ENCODE results near the gene AOAH.
A peak's percentile ranks its signal among the peaks of the same experiment; 100 is the strongest.

The AOAH gene, protein sequence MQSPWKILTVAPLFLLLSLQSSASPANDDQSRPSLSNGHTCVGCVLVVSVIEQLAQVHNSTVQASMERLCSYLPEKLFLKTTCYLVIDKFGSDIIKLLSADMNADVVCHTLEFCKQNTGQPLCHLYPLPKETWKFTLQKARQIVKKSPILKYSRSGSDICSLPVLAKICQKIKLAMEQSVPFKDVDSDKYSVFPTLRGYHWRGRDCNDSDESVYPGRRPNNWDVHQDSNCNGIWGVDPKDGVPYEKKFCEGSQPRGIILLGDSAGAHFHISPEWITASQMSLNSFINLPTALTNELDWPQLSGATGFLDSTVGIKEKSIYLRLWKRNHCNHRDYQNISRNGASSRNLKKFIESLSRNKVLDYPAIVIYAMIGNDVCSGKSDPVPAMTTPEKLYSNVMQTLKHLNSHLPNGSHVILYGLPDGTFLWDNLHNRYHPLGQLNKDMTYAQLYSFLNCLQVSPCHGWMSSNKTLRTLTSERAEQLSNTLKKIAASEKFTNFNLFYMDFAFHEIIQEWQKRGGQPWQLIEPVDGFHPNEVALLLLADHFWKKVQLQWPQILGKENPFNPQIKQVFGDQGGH
- 33.5 to 63.9 (median 53.2) reads per million in 18 experiments for total RNA-seq

DNA sequence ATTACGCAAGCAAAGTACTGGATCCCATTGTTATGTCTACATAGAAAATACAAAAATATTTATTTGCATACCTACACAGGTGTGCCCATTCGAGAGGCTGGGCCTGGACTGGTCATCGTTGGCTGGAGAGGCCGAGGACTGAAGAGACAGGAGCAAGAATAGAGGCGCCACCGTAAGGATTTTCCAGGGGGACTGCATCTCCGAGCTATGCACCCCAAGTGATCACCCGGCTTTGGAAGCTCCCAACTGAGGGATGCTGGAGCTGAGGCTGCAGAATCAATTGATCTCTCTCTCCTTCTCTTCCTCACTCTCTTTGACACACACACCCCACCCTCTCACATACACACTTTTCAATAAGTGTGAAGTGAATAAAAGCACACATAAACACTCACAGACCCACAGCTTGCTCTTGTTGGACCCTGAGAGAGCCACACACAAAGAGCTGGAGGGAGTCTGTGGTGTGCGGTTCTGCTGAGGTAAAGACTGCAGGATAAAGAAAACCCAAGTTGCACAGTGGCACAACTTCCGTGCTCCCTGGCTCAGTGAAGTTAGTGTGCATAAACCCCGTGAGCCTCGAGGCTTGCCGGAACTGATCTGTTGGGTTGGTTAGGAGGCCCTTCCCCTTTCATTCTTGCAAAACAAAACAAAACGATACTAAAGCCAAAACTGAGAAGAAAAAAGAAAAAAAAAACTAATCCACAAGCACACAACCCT lies at the start of gene AOAH:
Gene AOAH, minus strand, starts transcription at position 544 of the 714 bp plus-strand sequence. Its CDS starts 346 bp downstream, at position 198.
- DNase-seq, result peak; percentile 91 to 95

DNA sequence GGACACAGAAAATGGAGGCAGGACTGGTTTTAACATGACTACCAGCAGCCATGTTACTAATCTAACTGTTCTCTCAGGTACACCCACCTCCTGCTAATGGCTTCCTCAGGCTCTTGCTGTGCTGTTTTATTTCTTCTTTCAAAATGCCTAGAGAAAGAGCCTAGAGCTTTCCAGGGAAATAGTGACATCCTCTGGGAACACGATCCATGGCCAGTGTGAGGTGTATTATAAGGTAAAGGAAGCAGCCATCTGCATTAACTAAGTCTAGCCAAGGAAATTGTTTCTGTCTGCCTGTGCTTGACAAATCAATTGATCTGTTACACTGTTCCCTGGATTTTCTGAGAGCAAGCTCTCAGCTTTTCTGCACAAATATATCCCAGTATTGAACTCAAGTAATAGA lies 42.2 kb upstream of the AOAH start:
- no peak for DNase-seq

DNA sequence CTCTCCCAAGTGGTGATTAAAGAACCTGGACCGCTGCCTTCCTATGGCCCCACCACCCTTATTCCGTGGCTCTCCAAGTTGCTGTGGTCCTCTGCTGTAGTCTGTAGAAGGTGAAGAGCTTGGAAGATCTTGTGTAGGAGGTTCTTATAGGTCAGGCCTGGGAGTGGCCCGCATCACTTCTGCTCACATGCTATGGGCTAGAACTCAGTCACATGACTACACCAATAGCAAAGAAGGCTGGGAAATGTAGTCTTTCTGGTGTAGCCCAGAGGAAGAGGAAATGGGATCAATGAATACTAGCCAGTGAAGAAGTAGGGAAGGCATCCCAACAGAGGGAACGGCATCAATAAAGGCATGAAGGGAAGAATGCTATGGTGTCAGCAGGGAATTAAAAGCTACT lies 41.3 kb upstream of the AOAH start:
- peak; percentile 75 to 90 for DNase-seq

DNA sequence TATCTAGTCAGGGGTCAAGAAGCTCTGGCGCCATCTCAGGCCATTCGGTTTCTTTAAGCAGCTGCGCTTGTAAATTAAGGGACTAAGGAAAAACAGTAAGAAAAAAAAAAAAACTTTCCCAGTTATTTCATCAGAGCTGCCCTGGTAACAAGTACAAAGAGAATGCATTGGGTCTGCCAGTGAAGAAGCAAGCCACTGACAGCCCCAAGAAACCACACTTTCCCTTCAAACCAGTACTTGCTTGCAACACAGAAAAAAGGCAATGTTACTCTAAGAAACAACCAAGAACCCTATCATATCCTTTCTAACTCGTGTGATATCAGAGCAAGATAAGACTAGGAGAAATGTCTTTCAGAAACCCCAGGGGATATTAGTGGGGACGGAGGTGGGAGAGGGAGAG lies 40.6 kb upstream of the AOAH start:
- no peak for DNase-seq

DNA sequence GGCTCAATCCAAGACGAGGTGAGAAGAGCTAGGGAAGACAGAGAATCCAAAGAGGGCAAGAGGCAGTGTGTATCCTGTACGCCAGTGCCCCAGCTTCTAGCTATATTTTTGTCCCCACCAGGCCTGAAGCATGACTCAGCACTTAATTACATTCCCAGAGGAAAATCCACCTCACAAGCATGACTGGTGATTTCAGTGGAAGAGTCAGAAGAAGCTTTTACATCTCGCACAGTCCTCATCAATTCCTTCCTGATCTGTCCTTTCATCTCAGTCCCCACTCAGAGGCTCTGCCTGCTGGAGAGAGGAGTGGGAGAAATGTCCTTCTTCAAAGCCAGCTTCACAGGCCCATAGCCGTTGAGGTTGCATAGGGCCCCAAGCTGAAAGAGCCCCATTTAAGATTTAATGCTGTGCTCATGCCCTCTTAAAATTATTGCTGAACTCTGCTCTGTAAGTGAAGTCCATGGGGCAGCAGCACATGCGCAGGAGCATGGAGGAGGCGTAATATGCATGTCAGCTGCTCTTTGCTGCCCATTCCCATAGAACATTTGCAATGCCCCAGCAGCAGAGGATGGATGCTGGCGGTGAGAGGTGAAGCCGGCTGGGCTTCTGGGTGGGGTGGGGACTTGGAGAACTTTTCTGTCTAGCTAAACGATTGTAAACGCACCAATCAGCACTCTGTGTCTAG lies 39.0 kb upstream of the AOAH start:
- no peak for DNase-seq

DNA sequence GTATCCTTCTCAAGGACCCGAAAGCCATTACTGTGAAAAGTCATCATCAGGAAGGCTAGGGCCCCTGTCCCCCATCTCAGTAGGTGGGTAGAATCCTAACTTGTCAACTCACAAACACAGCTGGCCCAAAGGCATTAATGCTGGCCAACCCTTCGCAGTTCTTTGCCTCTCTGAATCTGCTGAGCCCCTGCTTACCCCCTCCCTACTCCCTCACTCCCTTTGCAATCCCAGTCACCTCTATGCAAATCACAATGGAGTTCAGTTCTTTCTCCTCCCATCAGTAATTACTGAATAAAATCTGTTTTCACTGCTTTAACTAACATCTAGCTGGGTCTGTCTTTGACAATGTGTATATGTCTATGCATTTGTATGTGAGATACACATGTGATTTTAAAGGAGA lies 38.1 kb upstream of the AOAH start:
- no peak for DNase-seq

DNA sequence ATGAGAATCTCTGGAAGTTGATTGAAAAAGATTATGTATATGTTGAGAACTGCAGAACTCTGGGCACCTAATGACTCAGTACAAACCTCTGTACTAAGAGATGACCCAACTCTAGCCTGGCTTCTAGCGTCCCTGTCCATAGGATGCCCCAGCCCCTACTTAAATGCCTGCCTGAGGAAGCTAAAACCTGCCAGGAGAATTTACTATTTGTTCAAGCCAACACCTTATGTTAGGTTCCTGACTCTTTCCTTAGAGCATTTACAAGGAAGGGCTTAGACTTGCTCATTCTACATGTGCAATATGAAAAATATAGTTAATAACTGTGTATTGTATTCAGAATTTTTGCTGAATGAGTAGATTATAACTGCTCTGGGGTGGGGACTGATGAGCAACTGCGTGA lies 37.5 kb upstream of the AOAH start:
- no peak for DNase-seq

DNA sequence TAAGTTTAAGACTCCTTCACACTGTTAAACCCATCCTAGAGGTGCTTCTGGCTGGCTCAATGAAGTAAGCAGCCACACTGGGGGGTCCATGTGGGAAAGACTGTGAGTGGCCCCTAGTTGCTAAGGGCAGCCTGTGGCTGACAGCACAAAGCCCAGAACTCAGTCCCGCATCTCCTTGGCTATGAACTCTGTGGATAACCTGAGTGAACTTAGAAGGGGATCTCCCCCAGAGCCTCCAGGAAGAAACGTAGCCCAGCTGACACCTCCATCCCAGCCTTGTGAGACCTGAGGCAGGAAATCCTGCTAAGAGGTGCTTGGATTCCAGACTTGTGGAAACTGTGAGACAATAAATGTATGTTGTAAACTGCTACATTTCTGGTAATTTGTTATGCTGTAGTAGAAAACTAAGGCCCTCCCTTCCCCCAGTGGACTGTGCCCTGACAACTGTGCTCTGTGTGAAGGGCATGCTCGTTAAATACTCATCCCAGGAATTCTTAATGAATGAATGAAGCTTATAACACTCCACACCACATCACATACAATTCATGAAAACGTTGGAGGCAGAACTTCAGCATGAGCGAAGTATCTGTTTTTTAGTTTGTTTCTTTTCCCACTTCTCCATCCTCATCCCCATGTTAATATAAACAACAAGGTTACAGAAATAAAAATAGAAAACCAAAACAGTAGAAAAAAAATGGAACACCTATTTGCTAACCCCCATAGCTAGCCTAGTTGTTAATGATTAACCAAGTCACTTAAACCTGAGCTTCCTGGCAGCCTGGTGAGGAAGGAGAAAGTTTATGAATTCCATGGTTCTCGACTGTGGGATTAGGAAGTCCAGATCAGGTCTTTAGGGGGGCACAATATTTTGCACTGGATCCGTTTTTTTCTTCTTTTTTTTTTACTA lies 36.8 kb upstream of the AOAH start:
- DNase-seq, result no peak

DNA sequence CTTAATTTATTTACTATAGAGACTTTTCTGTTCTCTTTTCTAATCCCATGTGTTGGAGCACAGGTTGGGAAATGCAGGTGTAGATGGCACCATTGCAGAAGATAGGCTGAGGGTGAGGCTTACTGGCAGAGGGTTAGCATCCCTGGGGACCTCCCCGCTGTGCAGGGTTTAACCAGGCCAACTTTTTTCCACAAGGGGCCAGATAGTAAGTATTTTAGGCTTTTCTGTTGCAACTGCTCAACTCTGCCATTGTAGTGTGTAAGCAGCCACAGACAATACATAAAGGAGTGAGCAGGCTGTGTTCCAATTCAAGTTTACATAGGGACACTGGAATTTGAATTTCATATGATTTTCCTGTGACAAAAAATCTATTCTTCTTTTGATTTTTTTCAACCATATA lies 34.6 kb upstream of the AOAH start:
- no peak for DNase-seq

DNA sequence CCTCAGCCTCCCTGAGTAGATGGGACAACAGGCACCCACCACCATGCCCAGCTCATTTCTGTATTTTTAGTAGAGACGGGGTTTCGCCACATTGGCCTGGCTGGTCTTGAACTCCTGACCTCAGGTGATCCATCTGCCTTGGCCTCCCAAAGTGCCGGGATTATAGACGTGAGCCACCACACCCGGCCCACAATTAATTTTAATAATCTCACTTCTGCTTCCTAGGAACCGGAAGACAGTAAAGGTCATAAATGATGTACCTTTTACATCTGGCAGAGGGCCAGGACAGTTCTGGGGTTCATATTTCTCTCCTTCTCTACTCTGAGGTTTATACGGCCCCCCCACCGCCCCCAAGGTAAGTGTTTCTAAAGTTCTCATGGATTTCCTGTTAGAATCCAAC lies 31.2 kb upstream of the AOAH start:
- no peak for DNase-seq

DNA sequence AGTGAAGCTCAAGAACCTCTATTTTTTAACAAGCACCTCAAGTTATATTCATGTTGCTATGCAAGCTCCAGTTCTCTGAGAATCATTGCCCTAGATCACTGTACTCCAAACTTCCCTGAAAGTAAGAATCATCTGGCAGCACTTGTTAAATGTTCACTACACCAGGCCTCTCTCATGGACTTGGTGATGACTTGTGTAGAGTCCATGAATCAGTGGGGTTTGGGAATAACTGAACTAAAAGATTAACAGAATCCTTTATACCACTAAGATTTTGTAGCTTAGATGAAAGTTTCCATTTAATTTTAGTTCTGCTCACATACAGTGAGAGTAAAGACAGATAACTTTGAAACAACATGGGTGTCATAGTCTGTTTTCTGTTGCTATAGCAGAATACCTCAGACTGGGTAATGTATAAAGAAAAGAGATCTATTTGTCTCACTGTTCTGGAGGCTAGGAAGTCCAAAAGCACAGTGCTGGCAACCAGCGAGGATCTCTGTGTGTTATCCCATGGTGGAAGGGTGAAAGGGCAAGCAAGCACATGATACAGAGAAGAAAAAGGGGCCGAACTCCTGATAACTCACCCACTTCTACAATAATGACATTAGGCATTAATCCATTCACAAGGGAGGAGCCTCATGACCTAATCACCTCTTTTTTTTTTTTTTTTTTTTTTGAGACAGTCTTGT lies 27.9 kb upstream of the AOAH start:
- DNase-seq, result no peak

DNA sequence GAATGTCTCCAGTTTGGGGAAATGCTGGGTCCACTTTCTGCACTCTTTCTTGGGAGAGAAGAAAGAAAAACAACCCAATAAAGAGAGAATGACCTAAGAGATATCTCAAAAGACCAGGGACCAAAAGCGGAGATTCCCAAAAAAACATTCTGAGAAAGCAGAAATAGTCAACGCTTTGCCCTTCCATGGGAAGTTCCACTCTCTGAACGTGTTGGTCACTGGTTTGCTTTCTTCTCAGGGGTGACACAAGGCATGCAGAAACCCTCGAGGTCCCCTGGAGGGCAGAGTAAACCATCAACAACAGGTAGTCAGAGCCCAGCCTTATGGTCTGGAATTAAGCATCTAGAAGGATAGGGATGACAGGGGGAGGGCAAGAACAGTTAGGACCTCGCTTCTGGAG lies 26.2 kb upstream of the AOAH start:
- peak in 1 of 2 donors; percentile 24 for DNase-seq

DNA sequence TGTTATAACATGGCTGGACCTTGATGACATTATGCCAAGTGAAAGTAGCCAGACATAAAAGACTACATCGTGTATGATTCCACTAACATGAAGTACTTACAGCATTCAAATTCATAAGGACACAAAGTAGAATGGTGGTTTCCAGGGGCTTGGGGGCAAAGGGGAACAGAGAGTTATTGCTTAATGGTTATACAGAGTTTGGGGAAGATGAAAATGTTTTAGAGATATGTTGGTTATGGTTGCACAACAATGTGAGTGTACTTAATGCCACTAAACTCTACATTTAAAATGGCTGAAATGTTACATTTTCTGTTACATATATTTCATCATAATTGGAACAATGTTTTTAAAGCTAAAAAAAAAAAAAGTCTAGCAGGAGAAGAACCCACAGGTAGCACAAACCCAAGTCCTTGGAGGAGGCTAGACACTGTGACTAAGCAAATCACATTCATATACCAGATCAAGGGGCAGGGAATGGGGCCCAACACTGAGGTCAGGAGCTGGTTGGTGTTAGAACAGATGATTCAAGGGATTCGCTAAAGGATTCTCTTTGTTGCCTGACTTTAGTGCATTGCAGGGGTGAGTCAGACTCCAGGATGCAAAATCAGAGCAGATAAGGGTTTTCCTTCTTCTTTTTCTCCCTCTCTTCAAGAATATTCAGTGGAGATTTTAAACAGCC lies 25.1 kb upstream of the AOAH start:
- DNase-seq, result peak; percentile 77 to 93

DNA sequence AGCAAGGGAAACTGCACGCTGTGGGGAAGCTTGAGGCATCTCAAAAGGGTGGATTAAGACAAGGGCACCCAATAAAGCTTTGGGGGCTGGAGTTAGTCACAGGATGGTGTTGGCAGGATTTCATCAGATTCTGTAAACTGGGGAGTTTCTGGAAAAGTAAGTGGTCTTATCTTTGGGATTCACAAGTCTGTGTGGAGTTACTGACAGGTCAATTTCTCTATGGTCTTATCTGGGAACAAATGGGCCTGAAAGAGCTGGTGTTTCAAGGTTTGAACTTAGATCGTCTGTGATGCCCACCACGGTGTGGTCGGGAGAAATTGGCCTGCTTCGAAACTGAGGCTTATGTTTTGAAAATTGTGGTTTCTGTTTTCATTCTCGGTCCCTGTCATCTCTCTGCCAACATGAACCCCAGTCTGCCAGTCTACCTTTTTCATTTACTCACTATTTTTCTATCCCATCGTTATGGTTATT lies 23.8 kb upstream of the AOAH start:
- no peak for DNase-seq

DNA sequence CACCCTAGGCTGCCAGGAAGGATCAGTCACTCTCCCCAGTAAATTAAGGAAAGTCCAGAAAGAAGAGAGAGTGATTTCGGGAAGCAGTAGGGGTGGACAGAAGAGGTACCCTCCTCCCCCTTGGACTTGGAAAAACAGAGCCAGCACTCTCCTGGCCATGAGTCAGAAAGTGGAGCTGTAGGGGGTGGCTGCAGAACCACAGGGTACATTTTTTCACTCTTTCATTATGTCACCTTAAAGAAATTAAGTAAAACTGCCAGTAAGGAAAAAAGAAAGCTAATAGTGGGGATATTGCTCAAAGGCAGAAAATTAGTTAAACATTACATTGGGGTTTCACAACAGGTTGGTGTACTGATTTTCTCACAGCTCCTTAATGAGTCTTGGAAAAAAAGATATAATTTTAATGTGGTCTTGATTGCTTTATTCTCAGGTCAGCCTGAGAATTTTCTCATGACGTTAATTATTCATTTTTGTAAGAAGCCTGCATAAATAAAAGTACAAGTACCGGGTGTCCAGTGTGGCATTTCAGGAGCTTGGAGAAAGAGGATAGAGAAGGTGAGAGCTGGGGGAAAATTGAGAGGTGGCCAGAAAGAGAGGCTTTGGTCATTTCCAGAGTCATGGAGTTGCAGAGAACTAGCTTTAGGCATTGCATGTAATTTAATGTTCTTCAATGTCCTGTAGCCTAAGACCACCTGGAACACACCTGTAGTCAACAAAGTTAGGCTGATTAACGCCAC lies 23.2 kb upstream of the AOAH start:
- DNase-seq, result peak in 1 of 2 donors; percentile 24

DNA sequence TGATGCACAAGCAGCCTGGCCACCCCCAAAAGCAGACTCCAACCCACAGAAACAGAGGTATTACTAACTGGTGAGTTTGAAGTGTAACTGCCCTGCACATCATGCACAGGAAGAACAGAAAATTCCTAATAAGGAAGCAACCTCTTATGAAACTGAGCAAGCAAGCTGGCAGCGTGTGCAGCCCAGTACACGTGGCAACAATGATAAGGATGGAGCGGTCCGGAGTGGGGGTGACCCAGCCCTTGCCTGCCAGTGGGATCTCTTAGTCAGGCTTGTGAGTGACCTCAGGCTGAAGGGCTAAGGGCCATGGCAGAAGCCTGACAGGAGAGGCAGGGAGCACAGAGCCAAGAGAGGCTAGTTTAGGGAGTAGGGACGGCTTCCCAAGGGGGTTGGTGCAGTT lies 22.1 kb upstream of the AOAH start:
- DNase-seq, result peak; percentile 75 to 85

DNA sequence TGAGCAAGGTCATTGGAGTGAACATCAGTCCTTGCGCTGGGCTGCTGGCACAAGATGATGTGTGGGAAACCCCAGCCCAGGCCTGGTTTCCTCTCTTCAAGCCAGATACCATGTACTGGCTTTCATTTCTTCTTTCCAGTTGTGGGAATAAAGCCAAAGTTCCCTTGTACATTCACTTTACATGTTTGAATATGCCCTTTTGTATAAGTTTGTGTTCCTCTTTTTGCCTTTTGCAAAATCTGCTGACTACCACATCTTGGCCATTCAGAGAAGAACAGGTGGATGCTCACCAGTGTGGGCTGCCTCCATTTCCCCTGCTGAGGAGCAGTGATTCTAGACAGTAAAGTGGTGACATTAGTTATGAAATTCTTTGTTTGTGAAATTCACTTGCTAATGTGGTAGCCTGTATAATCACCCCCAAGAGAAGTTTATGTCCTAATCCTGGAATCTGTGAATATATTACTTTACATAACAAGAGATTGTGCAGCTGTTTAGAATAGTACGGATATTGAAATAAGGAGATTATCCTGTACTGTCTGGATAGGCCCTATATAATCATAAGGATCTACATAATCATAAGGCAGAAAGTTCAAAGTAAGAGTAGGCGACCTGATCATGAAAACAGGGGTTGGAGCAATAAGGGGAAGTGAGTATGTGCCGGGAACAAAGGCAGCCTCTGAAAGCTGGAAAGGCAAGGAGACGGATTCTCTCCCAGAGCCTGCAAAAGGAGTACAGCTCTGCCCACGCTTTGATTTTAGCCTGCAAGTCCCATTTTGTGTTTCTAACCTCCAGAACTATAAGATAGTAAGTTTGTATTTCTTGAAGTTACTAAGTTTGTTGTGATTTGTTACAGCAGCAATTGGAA lies 18.8 kb upstream of the AOAH start:
- peak; percentile 90 to 95 for DNase-seq

DNA sequence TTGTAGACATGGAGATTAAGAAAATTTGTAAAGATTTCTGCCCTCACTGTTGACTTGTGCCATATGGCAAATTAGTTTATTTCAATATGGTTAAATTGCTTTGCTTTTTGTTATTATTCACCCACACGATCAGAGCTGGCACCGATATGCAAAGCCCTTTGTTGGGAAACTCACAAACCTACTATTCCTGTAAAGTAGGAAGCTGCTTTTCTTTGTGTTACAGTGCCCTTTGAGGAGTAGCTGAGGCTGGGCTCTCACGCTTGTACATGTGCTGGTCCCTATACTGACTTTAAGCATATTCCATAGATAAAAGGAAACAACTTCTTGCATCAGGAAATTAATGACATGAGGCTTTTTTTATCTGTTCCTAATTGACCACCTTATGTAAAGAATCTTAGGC lies 17.6 kb upstream of the AOAH start:
- peak; percentile 41 to 48 for DNase-seq

DNA sequence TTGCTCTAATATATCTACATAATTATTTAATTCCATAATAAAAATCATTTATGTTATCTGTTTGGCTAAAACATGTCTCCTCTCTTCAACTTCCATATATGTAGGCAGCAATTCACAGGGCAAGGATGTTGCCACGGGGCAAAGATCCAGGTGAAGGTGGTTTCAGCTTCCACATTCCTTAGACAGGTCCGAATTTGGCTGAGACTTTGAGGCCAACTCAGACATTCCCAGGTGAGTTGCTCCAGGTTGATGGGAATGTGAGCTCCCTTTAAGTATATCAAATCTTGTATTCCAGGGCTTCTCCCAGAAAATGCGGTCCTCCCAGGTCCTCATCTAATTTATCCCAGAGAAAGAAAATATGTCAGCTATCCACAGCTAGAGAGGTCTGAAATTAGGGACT lies 15.1 kb upstream of the AOAH start:
- no peak for DNase-seq
